Measurements from ENCODE around the gene ACAA1. TPM values are rescaled to one million over a fixed set of nuclear protein-coding genes. Genes with fewer than 3 reads are reported as not detected.

The ACAA1 gene
- total and polyA plus RNA-seq, 10 of the 15 experiments (the other 5 are each of a cell fraction or from before 2014, with no cell fraction given), result 5.7 to 85.4 (median 60.6) TPM

DNA sequence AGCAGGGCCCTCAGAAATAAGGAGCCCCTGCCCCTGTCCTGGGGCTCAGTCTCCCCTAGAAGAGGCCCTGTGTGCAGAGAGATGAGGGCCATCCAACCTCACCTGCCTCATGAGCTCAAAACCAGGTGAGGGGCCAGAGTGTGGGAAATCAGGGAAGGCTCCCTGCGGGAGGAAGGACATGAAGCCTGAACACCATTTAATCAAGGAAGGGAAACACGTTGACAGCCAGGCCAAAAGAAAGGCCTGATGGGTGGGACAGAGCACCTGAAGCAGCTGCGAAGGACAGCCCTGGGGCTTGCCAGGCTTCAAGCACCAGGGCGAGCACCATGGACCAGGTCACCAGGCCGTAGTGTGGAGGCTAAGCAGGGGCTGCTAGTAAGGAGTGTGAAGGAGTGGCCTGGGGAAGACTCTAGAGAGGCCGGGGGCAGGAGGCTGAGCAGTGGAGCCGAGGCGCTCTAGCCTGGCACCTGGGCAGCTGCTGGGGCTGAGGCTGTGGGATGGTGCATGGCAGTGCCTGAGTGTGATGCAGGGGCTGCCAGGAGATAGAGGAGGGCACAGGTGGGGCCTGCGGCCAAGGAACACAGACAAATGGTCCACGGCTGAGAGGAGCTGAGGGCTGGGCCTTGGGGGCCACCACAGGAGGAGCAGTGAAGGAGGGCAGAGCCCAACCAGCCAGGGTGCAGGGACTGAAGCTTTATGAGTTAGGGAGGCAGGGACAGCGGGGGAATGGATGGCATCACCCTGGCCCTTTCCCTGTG lies 16.1 kb downstream of the ACAA1 start:
- no peak overlapping the region for H2AFZ ChIP-seq (ENCODE audit: control insufficient read depth, low read depth, low read length)
- intact Hi-C loops (cut with micrococcal nuclease; ENCODE audit: unreplicated experiment) (no loop called here), in situ Hi-C loops (cut with MboI) (no loop called here)
- 81% methylated on average over 11 of the region's 11 CpGs for WGBS (ENCODE audit: insufficient coverage, insufficient replicate concordance, low lambda C conversion rate, missing lambda C conversion rate)
- H3K4me1 ChIP-seq (ENCODE audit: control insufficient read depth, insufficient read depth, low read length), result peaks cover 2% of the 10 kb centered on the region; the same call in 1 of the 2 replicates
- no peak overlapping the region for H3K4me2 ChIP-seq (ENCODE audit: control insufficient read depth, insufficient read depth)
- ChIA-PET CTCF (interaction anchor here (1.1 to 5.7 kb wide), 3 partner anchors 10 to 178 kb away, joined by 4 to 42 read pairs (median 7); no protein-coding TSS in a partner anchor), SMC1A (ENCODE audit: uncharacterized antibody, unreplicated experiment) (interaction anchor here (1.0 kb wide), 1 partner anchor 10 kb away, joined by 4 read pairs; no protein-coding TSS in a partner anchor), RAD21 (ENCODE audit: unreplicated experiment) (interaction anchor here (1.4 to 1.5 kb wide), 2 partner anchors 161 to 226 kb away, joined by 3 to 4 read pairs; partner anchors contain the start of genes SLC22A14 and XYLB), POLR2A (interaction anchor here (0.6 kb wide), 1 partner anchor 119 kb away, joined by 7 read pairs; no protein-coding TSS in a partner anchor)
- BruUV-seq (replicated peaks), result no TSS peak
- no peaks in the 10 kb centered on the region for H3K27me3 ChIP-seq (replicated peaks in 1 of 2; ENCODE audit: control insufficient read depth in 2 of 2, insufficient read depth in 2 of 2, low read length in 1 of 2)
- H3K27ac ChIP-seq (ENCODE audit: control insufficient read depth, insufficient read depth), result no peak overlapping the region
- no peaks in the 10 kb centered on the region for H4K20me1 ChIP-seq (ENCODE audit: control insufficient read depth, insufficient read depth)
- H3K9ac ChIP-seq (ENCODE audit: control insufficient read depth, insufficient read depth, low read length), result no peak overlapping the region
- DNase-seq (ENCODE audit: low read depth, low spot score) (no peak), FAIRE-seq (no peak), ATAC-seq (no peak)
- no peaks in the 10 kb centered on the region for H3K9me3 ChIP-seq (replicated peaks; ENCODE audit: control insufficient read depth, insufficient read depth, low read length)
- peaks cover 11 to 19% of the 10 kb centered on the region in 2 experiments; a peak in 3 of 4 replicates for H3K36me3 ChIP-seq (ENCODE audit: control insufficient read depth in 2 of 2, insufficient read depth in 2 of 2, low read length in 1 of 2)
- no peak overlapping the region for H3K4me3 ChIP-seq
- TF ChIP-seq CTCF (IDR thresholded peaks at IDR 0.05 in 2 of 3, conservative IDR thresholded peaks at IDR 0.05 in 1 of 3; ENCODE audit: control insufficient read depth in 2 of 3, extremely low read depth in 1 of 3, insufficient read depth in 1 of 3, low read depth in 3 of 3, low read length in 3 of 3) (no peak), RELA (IDR thresholded peaks at IDR 0.05; ENCODE audit: borderline replicate concordance, partially characterized antibody) (no peak), NFIC (IDR thresholded peaks at IDR 0.05; ENCODE audit: low read depth, low read length) (no peak), JUNB (IDR thresholded peaks at IDR 0.05) (no peak), ATF7 (IDR thresholded peaks at IDR 0.05; ENCODE audit: low read depth) (no peak), RAD21 (IDR thresholded peaks at IDR 0.05; ENCODE audit: insufficient read depth, low read depth, low read length) (no peak), TCF3 (IDR thresholded peaks at IDR 0.05; ENCODE audit: borderline replicate concordance, insufficient read depth, low read depth, low read length) (no peak), ESRRA (IDR thresholded peaks at IDR 0.05; ENCODE audit: low read length) (no peak), EZH2 (IDR thresholded peaks at IDR 0.05; ENCODE audit: borderline replicate concordance, control insufficient read depth, low read depth, low read length) (no peak), BHLHE40 (IDR thresholded peaks at IDR 0.05; ENCODE audit: borderline replicate concordance in 1 of 2, low read depth in 2 of 2, low read length in 1 of 2) (no peak)
- no peaks in the 10 kb centered on the region for H3K79me2 ChIP-seq (ENCODE audit: control insufficient read depth, insufficient read depth, low read length)

All from GM12878 (cell line).